ENCODE data around the gene CRTAC1. TPM values are rescaled to one million over a fixed set of nuclear protein-coding genes. Genes with fewer than 3 reads are reported as not detected.

CRTAC1 gene
- total and polyA plus RNA-seq, 2 experiments from 2014 or later = 0.47 to 1.2 TPM

GRCh38 chr10:97866524-97867219 lies 163.7 kb downstream of the CRTAC1 start (continued):
- no peak for TF ChIP-seq ZNF462 (CRISPR knock-in tag; IDR thresholded peaks at IDR 0.05)

- no peak overlapping the region for H3K4me3 Mint-ChIP-seq
- peaks cover 19% of the 10 kb centered on the region for H3K27me3 Mint-ChIP-seq (ENCODE audit: insufficient read depth, low read depth, poor library complexity)
- no peaks in the 10 kb centered on the region for H3K9me3 Mint-ChIP-seq
- DNase-seq (ENCODE audit: low spot score) = no peak
- Histone ChIP-seq H3K27ac (ENCODE audit: low read depth) (no peak overlapping the region), H3K27me3 (ENCODE audit: insufficient read depth) (no peaks in the 10 kb centered on the region), H3K79me2 (replicated peaks; ENCODE audit: insufficient read depth) (no peaks in the 10 kb centered on the region), H3K36me3 (ENCODE audit: insufficient read depth) (no peaks in the 10 kb centered on the region), H2AFZ (no peak overlapping the region), H3F3A (replicated peaks; ENCODE audit: low read depth) (no peaks in the 10 kb centered on the region), H3K4me1 (ENCODE audit: insufficient read depth) (peaks cover 38% of the 10 kb centered on the region), H3K9me2 (ENCODE audit: insufficient read depth) (no peaks in the 10 kb centered on the region), H3K4me2 (no peak overlapping the region), H4K20me1 (replicated peaks; ENCODE audit: insufficient read depth) (no peaks in the 10 kb centered on the region), H3K4me3 (no peak overlapping the region)
- H3K4me1 Mint-ChIP-seq = peaks cover 61% of the 10 kb centered on the region
- H3K36me3 Mint-ChIP-seq (ENCODE audit: low read depth) = no peaks in the 10 kb centered on the region
- no peak for ATAC-seq
- no peak overlapping the region for H3K27ac Mint-ChIP-seq
- TF ChIP-seq REST (IDR thresholded peaks at IDR 0.05; ENCODE audit: unreplicated experiment) (no peak), ZNF331 (CRISPR knock-in tag; IDR thresholded peaks at IDR 0.05; ENCODE audit: low read depth) (no peak), STAT1 (IDR thresholded peaks at IDR 0.05; ENCODE audit: unreplicated experiment) (no peak), JUNB (IDR thresholded peaks at IDR 0.05; ENCODE audit: unreplicated experiment) (no peak), ZNF114 (CRISPR knock-in tag; IDR thresholded peaks at IDR 0.05) (no peak), POLR2AphosphoS5 (IDR thresholded peaks at IDR 0.05; ENCODE audit: low read depth) (no peak)
Observed at GRCh38 chr10:97865488-97865887, 164.9 kb downstream of the CRTAC1 start.

Data from GM23338 (cell line).